Measurements from ENCODE around the gene CCDC121.
"Not testable (repeated sequence)": the region's sequence is repeated elsewhere in the genome, so short reads cannot be mapped to it uniquely, and the experiment has no call there.

Gene CCDC121

GRCh38 chr2:27634291-27634690 lies 5.5 kb upstream of the CCDC121 start:
- no peak for DNase-seq

- DNase-seq: not testable (repeated sequence)
Measured at GRCh38 chr2:27630257-27630656, 1.4 kb upstream of the CCDC121 start.

GRCh38 chr2:27627963-27628766 lies 647 bp downstream of the CCDC121 start:
- no peak for DNase-seq

GRCh38 chr2:27626921-27627320 lies 1.9 kb downstream of the CCDC121 start:
- not testable (repeated sequence) for DNase-seq

- DNase-seq: not testable (repeated sequence)
Measured at GRCh38 chr2:27626323-27626722, 2.5 kb downstream of the CCDC121 start.

GRCh38 chr2:27624943-27625342 lies 3.9 kb downstream of the CCDC121 start:
- no peak for DNase-seq

GRCh38 chr2:27622921-27623384 lies 5.9 kb downstream of the CCDC121 start:
- no peak for DNase-seq

GRCh38 chr2:27621524-27621923 lies 7.3 kb downstream of the CCDC121 start:
- DNase-seq: no peak

GRCh38 chr2:27615316-27615715 lies 13.5 kb downstream of the CCDC121 start:
- DNase-seq: no peak

- no peak for DNase-seq
Measured at GRCh38 chr2:27613985-27614384, 14.8 kb downstream of the CCDC121 start.

- no peak for DNase-seq
Measured at GRCh38 chr2:27606611-27607010, 22.2 kb downstream of the CCDC121 start.

- DNase-seq: no peak
Measured at GRCh38 chr2:27596627-27597026, 32.2 kb downstream of the CCDC121 start.

GRCh38 chr2:27595412-27595811 lies 33.4 kb downstream of the CCDC121 start:
- not testable (repeated sequence) for DNase-seq

- not testable (repeated sequence) for DNase-seq
Measured at GRCh38 chr2:27594020-27594703, 34.6 kb downstream of the CCDC121 start.

- DNase-seq: no peak
Measured at GRCh38 chr2:27593240-27593639, 35.6 kb downstream of the CCDC121 start.

- DNase-seq: no peak
Measured at GRCh38 chr2:27591745-27592144, 37.1 kb downstream of the CCDC121 start.

GRCh38 chr2:27588308-27588707 lies 40.5 kb downstream of the CCDC121 start:
- DNase-seq: no peak

GRCh38 chr2:27587025-27587424 lies 41.8 kb downstream of the CCDC121 start:
- no peak for DNase-seq

- DNase-seq: no peak
Measured at GRCh38 chr2:27584597-27584996, 44.2 kb downstream of the CCDC121 start.

- DNase-seq: no peak
Measured at GRCh38 chr2:27583390-27583915, 45.4 kb downstream of the CCDC121 start.

- peak; percentile 88 for DNase-seq
Measured at GRCh38 chr2:27582695-27583389, 46.0 kb downstream of the CCDC121 start, which contains the start of gene ZNF512. TSS of gene ZNF512 (plus strand) at chr2:27583042. CDS start at chr2:27583113, 71 bp downstream.

- no peak for DNase-seq
Measured at GRCh38 chr2:27582129-27582694, 46.6 kb downstream of the CCDC121 start.
